ENCODE measurements around the gene DHX40. TPM values are rescaled to one million over a fixed set of nuclear protein-coding genes. Genes with fewer than 3 reads are reported as not detected.

DHX40 gene
- total RNA-seq, 1 experiment from 2014 or later, result 50.9 TPM

DNA sequence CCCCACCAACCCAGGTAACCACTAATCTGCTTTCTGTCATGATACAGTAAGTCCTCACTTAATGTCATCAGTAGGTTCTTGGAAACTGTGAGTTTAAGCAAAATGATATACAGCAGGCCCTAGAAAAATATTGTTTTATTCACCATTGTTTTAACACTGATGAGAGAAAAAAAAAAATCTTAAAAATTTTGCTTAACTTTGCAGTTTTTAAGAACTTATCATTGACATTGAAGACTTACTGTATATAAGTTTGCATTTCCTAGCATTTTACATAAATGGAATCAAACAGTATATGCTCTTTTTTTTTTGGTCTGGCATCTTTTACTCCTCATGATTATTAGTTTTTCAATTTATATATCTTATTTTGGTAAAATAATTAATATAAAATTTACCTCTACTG lies 34.8 kb downstream of the DHX40 start:
- Histone ChIP-seq H3K4me3 (no peak overlapping the region), H3K4me1 (replicated peaks) (no peaks in the 10 kb centered on the region), H3K36me3 (peaks cover 6% of the 10 kb centered on the region), H3K27ac (no peak overlapping the region), H3K27me3 (replicated peaks) (no peaks in the 10 kb centered on the region), H3K9me3 (replicated peaks) (no peaks in the 10 kb centered on the region)
- no peak for DNase-seq (ENCODE audit: low read depth in 1 of 2, low spot score in 2 of 2)

DNA sequence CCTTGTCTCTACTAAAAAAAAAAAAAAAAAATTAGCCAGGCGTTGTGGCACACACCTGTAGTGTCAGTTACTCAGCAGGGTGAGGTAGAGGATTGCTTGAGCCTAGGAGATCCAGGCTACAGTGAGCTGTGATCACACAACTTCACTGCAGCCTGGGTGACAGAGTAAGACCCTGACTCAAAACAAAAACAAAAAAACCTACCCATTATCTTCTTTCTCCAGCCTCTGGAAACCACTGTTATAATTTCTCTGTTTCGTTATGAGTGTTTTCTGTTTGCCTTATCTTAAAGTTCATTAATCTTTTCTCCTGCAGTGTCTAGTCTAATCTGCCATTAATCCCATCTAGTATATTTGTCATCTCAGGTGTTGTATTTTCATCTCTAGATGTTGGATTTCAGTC lies 35.7 kb downstream of the DHX40 start:
- no peak for DNase-seq (ENCODE audit: low read depth in 1 of 2, low spot score in 2 of 2)
- no peak overlapping the region for H3K27ac ChIP-seq
- peaks cover 6% of the 10 kb centered on the region for H3K36me3 ChIP-seq
- H3K27me3 ChIP-seq (replicated peaks), result no peaks in the 10 kb centered on the region
- no peaks in the 10 kb centered on the region for H3K4me1 ChIP-seq (replicated peaks)
- no peaks in the 10 kb centered on the region for H3K9me3 ChIP-seq (replicated peaks)
- no peak overlapping the region for H3K4me3 ChIP-seq

DNA sequence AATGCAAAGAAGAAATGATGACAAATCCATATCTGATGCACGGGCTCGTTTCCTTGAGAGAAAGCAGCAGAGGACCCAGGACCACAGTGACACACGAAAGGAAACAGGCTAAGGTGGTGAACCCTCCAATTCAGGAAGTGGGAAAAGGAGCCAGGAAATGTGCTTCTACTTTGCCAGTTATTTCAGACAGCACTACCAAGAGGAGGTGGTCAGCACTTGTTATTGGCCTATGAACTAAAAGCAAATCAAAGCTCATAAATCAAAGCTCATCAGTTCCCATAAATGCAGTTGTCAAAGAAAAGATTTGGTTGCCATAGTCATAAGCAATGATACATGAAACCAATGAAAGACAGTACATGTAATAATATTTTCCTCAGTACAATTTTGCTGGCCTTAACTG lies 41.7 kb downstream of the DHX40 start:
- no peak for DNase-seq (ENCODE audit: low read depth in 1 of 2, low spot score in 2 of 2)
- no peaks in the 10 kb centered on the region for H3K9me3 ChIP-seq (replicated peaks)
- H3K4me1 ChIP-seq (replicated peaks), result no peaks in the 10 kb centered on the region
- H3K27ac ChIP-seq, result no peak overlapping the region
- no peak overlapping the region for H3K4me3 ChIP-seq
- peaks cover 10% of the 10 kb centered on the region; the same call in 1 of the 2 replicates for H3K36me3 ChIP-seq
- no peaks in the 10 kb centered on the region for H3K27me3 ChIP-seq (replicated peaks)

DNA sequence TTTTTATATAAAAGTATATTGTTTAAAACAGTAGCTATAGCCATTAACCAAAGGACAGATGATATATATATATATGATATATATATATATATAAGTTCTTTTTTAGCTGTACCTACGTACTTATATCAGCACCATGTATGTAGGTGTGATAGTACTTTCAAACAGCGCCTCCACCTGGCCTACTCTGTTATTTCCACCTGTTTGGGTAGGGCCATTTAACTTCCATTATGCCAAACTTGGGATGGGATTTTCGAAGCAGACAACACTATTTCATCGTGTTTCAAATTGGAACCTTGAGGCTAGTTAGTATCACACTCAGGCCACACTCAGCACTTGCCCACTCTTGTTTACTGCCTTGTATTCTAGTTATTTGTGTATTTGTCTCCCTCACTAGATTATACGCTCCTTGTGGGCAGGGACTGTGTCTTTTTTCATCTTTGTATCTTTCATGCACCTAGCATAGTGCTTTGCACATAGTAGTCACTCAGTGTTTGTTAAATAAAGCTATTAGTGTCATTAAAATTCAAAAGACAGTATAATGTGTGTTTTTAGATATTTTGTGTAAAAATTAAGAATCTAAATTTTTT lies 42.5 kb downstream of the DHX40 start:
- H3K4me3 ChIP-seq, result no peak overlapping the region
- H3K27ac ChIP-seq, result no peak overlapping the region
- H3K36me3 ChIP-seq, result peaks cover 10% of the 10 kb centered on the region; the same call in 1 of the 2 replicates
- H3K27me3 ChIP-seq (replicated peaks), result no peaks in the 10 kb centered on the region
- no peaks in the 10 kb centered on the region for H3K9me3 ChIP-seq (replicated peaks)
- H3K4me1 ChIP-seq (replicated peaks), result no peaks in the 10 kb centered on the region
- no peak for DNase-seq (ENCODE audit: low read depth in 1 of 2, low spot score in 2 of 2)

DNA sequence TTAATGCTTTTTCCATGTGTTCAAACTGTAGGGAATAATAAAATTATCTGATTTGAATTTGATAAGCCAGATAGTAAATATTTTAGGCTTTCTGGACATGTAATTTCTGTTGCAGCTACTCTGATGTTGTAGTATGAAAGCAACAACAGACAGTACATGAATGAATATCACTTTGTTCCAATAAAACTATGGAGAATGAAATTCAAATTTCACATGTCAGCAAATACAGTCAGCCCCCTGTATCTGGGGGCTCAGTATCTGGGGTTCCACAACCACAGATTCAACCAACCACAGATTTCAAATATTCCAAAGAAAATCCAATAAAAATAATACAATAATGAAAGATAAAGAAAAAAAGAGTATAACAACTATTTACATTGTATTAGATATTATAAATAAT lies 46.1 kb downstream of the DHX40 start:
- no peak for DNase-seq (ENCODE audit: low read depth in 1 of 2, low spot score in 2 of 2)
- Histone ChIP-seq H3K4me3 (no peak overlapping the region), H3K27ac (no peak overlapping the region), H3K36me3 (0 out of 2 replicates have a peak, but pooled peaks cover 7% of the 10 kb centered on the region), H3K4me1 (replicated peaks) (no peaks in the 10 kb centered on the region; the same call in 1 of the 2 replicates), H3K9me3 (replicated peaks) (no peaks in the 10 kb centered on the region), H3K27me3 (replicated peaks) (no peaks in the 10 kb centered on the region)

DNA sequence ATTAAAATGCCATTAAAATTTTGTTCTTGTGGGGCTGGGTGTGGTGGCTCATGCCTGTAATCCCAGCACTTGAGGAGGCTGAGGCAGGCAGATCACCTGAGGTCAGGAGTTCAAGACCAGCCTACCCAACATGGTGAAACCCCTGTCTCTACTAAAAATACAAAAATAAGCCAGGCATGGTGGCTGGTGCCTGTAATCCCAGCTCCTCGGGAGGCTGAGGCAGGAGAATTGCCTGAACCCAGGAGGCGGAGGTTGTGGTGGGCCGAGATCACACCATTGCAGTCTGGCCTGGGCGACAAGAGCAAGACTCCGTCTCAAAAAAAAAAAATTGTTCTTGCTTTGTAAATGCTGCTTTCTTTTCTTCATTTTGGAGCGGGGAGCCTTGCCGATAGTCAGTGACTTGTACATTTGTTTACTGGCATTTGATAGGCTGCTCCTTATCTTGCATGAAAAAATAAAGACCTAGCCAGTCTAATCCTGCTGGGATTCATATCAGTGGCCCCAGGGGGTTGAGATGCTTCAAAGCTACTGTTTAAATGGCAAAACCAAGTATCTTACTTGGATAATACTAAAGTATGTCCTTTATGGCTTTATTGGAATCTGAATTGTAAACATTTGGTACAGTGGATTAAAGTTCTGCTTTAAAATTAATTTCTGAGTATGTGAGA lies 51.0 kb downstream of the DHX40 start:
- Histone ChIP-seq H3K36me3 (peaks cover 13% of the 10 kb centered on the region), H3K9me3 (replicated peaks) (no peaks in the 10 kb centered on the region), H3K27ac (no peak overlapping the region), H3K4me3 (no peak overlapping the region), H3K4me1 (replicated peaks) (peaks cover 16% of the 10 kb centered on the region), H3K27me3 (replicated peaks) (no peaks in the 10 kb centered on the region)
- DNase-seq (ENCODE audit: low read depth in 1 of 2, low spot score in 2 of 2), result no peak

DNA sequence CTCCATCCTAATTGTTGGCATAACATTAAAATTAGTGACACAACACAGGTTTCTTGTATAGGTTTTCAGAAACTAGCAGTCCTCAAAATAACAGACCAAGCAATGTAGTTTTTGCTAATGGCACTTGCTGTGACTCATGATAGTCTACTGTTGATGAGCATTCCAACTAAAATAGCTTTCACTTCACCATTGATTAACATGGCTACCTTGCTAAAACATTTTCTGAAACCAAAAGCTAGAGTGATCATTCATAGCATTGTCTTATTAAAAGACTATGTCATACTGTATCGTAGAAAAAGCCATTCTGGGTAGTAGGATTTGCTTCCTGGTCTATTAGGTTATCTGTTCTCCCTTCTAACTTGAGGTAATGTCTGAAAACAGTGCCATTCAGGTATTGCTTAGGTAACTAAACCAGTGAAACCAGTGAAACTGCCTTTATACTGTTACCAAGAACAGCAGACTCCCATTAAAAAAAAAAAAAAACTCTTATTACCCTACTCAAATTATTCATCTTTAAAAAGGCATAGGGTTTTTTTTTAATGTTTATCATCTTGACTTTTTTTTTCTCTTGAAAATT lies 51.8 kb downstream of the DHX40 start:
- H3K27me3 ChIP-seq (replicated peaks), result no peaks in the 10 kb centered on the region
- peaks cover 24% of the 10 kb centered on the region for H3K4me1 ChIP-seq (replicated peaks)
- H3K9me3 ChIP-seq (replicated peaks), result no peaks in the 10 kb centered on the region
- H3K36me3 ChIP-seq, result peaks cover 21% of the 10 kb centered on the region
- no peak overlapping the region for H3K27ac ChIP-seq
- no peak overlapping the region for H3K4me3 ChIP-seq
- DNase-seq (ENCODE audit: low read depth in 1 of 2, low spot score in 2 of 2), result no peak

DNA sequence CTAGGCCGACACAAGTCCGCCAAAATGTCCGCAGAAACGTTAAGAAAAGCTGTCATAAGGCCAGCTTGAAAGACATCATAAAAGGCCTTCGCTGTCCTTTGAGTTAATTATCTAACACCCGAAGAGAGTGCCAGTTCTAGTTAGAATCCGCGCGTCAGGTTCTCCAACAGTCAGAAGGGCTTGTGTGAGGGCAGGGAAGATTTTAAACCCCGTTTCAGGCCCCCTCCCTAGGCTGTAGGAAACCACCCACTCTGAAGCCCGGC lies 53.6 kb downstream of the DHX40 start:
- H3K27ac ChIP-seq, result peak overlapping the region; percentile 99
- DNase-seq (ENCODE audit: low read depth in 1 of 2, low spot score in 2 of 2), result no peak

DNA sequence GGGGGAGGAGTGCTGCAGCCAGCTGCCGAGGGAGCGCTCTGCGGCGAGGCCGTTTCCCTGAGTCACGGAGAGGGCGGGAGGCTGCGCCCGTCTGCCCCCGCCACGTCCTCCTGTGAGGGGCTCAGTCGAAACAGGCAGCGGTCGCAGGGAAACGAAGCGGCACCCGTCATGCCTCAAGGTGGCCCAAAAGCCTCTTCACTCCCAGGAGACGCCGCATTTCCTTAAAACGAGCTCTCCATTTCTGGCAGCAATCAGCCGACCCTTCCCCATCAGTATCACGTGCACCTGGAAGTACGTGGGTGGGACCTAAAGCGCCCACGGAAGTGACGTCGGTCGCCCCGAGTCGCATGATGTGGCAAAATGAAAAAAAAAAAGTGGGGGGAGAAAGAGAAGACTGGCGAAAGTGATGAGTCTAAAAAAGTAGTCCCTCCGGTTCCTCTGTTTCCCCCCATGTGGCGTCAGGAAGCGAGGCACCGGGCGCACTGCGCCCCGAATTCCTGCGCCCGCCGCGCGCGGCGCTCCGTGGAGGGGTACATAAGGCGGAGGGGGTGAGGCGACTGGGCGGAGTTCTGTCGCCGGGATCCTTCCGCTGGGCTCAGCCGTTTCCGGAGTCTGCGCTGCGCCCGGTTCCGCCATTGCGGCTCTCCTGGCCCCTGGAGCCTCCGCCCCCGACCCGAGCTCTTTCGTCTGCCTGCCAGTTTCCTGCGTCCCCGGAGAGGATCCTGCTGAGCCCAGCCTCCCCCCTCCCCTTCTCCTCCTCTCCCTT lies 54.1 kb downstream of the DHX40 start, which contains the start of gene CLTC:
TSS of gene CLTC (plus strand) at position 598 of the 766 bp plus-strand sequence. CDS start 237 bp downstream, outside the sequence.
- Histone ChIP-seq H3K27ac (peak within 1 kb of the TSS; percentile 99), H3K4me3 (peak within 1 kb of the TSS; percentile 75), H3K4me1 (replicated peaks) (peaks cover 41% of the 10 kb centered on the region), H3K36me3 (peaks cover 39% of the 10 kb centered on the region), H3K9me3 (replicated peaks) (no peaks in the 10 kb centered on the region), H3K27me3 (replicated peaks) (no peaks in the 10 kb centered on the region)
- DNase-seq (ENCODE audit: low read depth in 1 of 2, low spot score in 2 of 2), result peak; percentile 98 to 100

More for the DNA sequence above, 53.6 kb downstream of the DHX40 start:
- peaks cover 39% of the 10 kb centered on the region for H3K4me1 ChIP-seq (replicated peaks)
- peak overlapping the region; percentile 75 for H3K4me3 ChIP-seq
- H3K27me3 ChIP-seq (replicated peaks), result no peaks in the 10 kb centered on the region
- H3K9me3 ChIP-seq (replicated peaks), result no peaks in the 10 kb centered on the region
- H3K36me3 ChIP-seq, result peaks cover 37% of the 10 kb centered on the region

DNA sequence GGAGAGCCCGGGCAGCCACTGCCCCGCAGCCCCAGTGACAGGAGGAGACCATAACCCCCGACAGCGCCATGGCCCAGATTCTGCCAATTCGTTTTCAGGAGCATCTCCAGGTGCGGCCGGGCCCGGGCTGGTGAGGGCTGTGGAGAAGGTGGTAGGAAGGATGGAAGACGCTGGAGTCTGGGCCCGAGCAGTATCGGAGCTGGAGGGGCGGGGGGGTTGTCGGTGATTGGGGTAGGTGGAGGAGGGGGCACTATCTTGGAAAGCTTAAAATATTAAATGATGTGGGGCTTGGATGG lies 54.6 kb downstream of the DHX40 start:
- no peak for DNase-seq (ENCODE audit: low read depth in 1 of 2, low spot score in 2 of 2)
- Histone ChIP-seq H3K9me3 (replicated peaks) (no peaks in the 10 kb centered on the region), H3K36me3 (peaks cover 42% of the 10 kb centered on the region), H3K27ac (peak overlapping the region; percentile 99), H3K4me1 (replicated peaks) (peaks cover 41% of the 10 kb centered on the region), H3K4me3 (peak overlapping the region; percentile 75), H3K27me3 (replicated peaks) (no peaks in the 10 kb centered on the region)

DNA sequence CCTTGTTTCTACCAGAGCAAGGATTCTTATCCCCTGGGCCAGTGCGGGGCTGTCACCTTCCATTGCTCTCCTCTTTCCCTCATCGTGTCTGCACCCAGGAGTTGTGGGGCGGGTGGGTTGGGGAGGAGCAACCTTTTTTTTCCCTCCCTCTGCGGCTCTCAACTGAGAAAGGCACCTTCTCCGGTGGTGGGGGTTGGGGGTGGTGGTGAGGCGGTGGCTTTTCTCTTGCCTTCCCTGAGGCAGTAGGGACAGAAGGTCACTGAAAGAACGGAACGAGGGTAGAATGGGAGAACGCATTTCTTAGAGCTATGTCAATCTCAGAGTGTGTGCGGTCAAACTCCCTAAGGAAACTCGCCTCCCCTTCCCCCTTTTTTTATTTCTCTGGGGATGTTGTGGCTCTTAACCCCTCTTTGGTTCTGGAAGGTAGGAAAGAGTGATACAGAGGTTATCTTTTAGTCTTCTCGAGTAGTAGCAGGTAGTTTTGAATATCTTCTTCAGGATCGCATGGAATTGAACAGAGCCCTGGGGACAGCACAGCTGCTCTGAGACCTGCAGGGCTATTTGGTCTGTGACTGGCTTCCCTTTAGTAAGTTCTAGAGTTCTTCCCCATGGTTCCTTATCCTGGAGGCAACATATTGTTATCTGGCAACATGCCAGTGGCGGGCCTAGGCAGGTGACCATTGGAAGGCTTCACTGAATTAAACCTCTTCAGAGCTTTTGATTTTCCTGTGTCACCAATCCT lies 55.3 kb downstream of the DHX40 start:
- Histone ChIP-seq H3K27ac (peak overlapping the region; percentile 99), H3K4me1 (replicated peaks) (peaks cover 41% of the 10 kb centered on the region), H3K36me3 (peaks cover 48% of the 10 kb centered on the region), H3K27me3 (replicated peaks) (no peaks in the 10 kb centered on the region), H3K4me3 (peak overlapping the region; percentile 75), H3K9me3 (replicated peaks) (no peaks in the 10 kb centered on the region)
- DNase-seq (ENCODE audit: low read depth in 1 of 2, low spot score in 2 of 2), result peak; percentile 40 to 60

DNA sequence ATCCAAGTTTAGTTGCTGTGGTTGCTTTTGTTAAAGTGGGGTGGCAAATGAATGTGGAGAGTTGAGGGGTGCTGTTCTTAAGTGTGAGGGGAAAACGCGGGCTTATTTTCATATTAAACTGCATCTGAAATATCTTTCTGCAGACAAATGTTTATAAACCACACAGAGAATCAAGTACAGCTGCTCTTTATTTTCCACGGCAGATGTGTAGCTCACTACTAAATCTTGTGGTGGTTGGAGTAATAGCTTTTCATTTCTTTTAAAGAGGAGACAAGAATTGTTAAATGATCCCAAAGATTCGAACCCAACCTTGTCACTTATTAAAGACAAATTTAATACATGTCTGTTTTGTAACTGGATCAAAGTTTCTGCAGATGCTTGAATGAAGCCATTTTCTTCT lies 56.4 kb downstream of the DHX40 start:
- H3K27me3 ChIP-seq (replicated peaks), result no peaks in the 10 kb centered on the region
- peaks cover 59% of the 10 kb centered on the region for H3K36me3 ChIP-seq
- no peak overlapping the region for H3K27ac ChIP-seq
- H3K9me3 ChIP-seq (replicated peaks), result no peaks in the 10 kb centered on the region
- peaks cover 49% of the 10 kb centered on the region for H3K4me1 ChIP-seq (replicated peaks)
- no peak for DNase-seq (ENCODE audit: low read depth in 1 of 2, low spot score in 2 of 2)
- H3K4me3 ChIP-seq, result peak overlapping the region; percentile 75

DNA sequence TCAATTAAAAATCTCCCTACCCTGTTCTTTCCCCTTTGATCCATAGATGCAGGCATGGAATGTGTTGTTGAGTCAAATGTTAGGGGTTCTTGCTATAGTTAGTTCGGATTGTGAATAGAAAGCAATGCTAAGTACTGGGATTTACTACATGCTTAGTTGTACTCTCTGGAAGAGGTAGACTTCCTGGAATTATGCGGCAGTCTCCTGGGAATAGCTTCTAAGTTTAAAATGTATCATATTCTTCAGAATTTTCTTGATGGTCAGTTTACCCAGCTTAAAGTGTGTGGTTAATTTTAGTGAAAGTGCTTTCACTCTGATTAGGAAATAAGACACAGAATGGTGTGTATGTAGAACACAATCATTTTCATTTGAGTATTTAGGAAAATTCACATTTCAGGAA lies 57.7 kb downstream of the DHX40 start:
- Histone ChIP-seq H3K27ac (no peak overlapping the region), H3K36me3 (peaks cover 70% of the 10 kb centered on the region), H3K9me3 (replicated peaks) (no peaks in the 10 kb centered on the region), H3K4me3 (no peak overlapping the region), H3K27me3 (replicated peaks) (no peaks in the 10 kb centered on the region), H3K4me1 (replicated peaks) (peaks cover 52% of the 10 kb centered on the region)
- DNase-seq (ENCODE audit: low read depth in 1 of 2, low spot score in 2 of 2), result no peak
